ENCODE data around the gene MAP3K2.

MAP3K2 gene

DNA sequence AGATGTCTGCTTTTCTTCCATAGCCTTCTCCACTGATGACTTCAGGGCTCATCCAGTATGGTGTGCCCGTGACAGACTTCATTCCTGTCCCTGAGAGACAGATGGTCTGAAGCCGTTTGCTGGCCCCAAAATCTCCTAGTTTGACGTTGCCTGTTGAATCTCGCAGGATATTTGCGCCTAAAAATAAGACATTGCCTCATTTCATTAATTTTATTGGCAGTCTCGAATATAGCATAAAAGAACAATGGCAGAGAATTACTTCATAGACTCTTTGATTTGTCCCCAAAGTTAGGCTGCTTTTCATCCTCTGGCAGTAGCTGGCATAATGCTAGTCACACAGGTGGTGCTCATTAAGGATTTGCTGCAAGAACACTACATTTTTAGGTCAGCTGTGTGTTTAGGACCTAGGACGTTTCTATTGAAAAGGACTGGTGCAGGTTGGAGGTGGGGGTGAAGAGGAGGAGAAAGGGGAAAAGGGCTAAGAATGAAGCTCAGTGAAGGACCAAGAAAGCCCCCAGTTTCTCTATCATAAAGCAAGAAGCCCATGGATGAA, 79.1 kb downstream of the MAP3K2 start:
- Histone ChIP-seq H3K36me3 (replicated peaks) (peaks cover 24% of the 10 kb centered on the region), H3K4me3 (ENCODE audit: low read depth, low read length) (no peak overlapping the region), H3K27me3 (replicated peaks) (no peaks in the 10 kb centered on the region), H3K27ac (no peak overlapping the region)
- DNase-seq, result no peak
- TF ChIP-seq, protein P1, sequence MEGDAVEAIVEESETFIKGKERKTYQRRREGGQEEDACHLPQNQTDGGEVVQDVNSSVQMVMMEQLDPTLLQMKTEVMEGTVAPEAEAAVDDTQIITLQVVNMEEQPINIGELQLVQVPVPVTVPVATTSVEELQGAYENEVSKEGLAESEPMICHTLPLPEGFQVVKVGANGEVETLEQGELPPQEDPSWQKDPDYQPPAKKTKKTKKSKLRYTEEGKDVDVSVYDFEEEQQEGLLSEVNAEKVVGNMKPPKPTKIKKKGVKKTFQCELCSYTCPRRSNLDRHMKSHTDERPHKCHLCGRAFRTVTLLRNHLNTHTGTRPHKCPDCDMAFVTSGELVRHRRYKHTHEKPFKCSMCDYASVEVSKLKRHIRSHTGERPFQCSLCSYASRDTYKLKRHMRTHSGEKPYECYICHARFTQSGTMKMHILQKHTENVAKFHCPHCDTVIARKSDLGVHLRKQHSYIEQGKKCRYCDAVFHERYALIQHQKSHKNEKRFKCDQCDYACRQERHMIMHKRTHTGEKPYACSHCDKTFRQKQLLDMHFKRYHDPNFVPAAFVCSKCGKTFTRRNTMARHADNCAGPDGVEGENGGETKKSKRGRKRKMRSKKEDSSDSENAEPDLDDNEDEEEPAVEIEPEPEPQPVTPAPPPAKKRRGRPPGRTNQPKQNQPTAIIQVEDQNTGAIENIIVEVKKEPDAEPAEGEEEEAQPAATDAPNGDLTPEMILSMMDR (IDR thresholded peaks at IDR 0.05; ENCODE audit: low read depth, low read length, missing control alignments), result no peak
- in situ Hi-C loops (cut with HindIII; ENCODE audit: low pct_ligation_motif_present, low sequenced_read_pairs), result no loop called here

DNA sequence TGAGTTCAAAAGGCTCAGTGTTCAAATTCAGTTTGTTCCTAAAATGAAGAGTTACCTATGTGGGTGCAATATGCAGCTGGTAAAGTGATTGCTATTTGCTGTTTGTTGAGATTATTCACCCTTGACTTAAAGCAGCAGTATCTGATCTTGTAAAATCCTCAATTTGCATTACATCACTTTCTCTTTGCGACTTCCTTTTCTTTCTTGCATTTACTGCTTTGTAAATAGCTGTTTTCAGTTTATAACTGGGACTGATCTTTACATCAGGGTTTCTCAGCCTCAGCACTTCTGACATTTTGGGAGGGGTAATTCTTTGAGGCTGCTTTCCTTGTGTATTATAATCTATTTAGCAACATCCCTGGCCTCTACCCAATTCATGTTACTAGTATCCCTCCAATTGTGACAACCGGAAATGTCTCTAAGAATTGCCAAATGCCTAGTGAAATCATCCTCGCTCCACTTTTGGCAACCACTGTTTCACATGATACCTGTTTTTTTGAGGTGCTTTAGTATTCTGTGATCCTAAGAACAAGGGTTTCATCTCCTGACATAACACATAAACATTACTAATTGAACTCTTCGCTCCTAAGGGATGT, 81.7 kb downstream of the MAP3K2 start:
- Histone ChIP-seq H3K36me3 (replicated peaks) (peaks cover 18% of the 10 kb centered on the region), H3K27me3 (replicated peaks) (no peaks in the 10 kb centered on the region), H3K27ac (no peak overlapping the region), H3K4me3 (ENCODE audit: low read depth, low read length) (no peak overlapping the region)
- in situ Hi-C loops (cut with HindIII; ENCODE audit: low pct_ligation_motif_present, low sequenced_read_pairs), result no loop called here
- TF ChIP-seq, protein P1 (IDR thresholded peaks at IDR 0.05; ENCODE audit: low read depth, low read length, missing control alignments), result no peak
- no peak for DNase-seq

DNA sequence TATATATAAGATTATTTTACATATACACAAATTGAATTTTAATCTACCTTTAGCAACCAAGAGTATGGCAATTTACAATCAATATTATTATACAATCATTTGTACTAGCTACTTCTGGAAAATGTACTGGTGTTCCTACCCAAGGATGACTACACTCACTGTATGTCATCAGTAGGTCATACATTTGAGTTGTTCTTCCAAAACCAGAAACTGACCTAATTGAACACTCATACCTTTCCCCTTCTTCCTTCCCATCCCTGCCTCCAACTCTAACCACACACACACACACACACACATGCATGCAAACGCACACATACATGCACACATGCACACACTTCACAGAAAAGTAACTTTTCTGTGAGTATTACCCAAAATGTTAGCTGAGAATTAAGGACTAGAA, 85.6 kb downstream of the MAP3K2 start:
- Histone ChIP-seq H3K4me3 (ENCODE audit: low read depth, low read length) (no peak overlapping the region), H3K27me3 (replicated peaks) (no peaks in the 10 kb centered on the region), H3K36me3 (replicated peaks) (peaks cover 10% of the 10 kb centered on the region), H3K27ac (no peak overlapping the region)
- TF ChIP-seq, protein P1 (IDR thresholded peaks at IDR 0.05; ENCODE audit: low read depth, low read length, missing control alignments), result no peak
- in situ Hi-C loops (cut with HindIII; ENCODE audit: low pct_ligation_motif_present, low sequenced_read_pairs), result no loop called here
- DNase-seq, result no peak

DNA sequence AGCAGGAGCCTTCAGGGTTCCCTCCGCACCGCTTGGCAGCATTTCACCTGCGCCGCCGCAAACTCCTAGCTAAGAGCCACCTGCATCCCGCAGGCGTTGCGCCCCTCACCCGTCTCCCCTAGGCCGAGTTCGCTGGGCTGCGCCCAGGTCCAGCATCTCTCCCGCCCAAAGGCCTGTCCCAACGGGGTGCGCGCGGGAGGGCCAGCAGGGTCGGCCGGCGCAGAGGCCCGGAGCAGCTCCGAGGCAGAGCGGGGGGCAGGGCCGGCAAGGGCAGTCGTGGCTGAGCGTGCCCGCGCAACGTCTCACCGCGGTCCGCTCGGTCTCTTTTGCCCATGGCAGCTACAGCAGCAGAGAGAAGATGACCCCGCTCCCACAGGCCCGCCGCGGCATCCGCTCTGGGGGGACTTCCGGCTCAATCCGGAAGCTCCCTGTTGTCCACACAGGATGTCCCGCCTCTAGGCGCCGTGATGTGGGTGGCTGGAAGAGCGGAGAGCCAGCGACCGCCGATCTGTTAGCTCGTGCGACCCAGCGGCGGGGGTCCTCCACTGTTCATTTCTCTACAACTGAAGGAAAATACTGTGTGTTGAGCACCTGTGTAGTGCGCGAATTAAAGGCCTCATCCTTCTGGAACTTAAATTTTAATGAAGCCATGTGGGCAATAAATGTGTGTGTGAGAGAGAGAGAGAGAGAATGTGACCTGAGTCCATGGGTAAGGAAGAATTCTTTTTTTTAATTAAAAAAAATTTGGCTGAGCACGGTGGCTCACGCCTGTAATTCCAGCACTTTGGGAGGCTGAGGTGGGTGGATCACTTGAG, 93.8 kb downstream of the MAP3K2 start, which contains the start of gene ERCC3:
Gene ERCC3, minus strand, starts transcription at position 397 of the 815 bp plus-strand sequence. Its CDS starts 63 bp downstream, at position 334.
- Histone ChIP-seq H3K27me3 (replicated peaks) (no peaks in the 10 kb centered on the region), H3K4me3 (ENCODE audit: low read depth, low read length) (peak within 1 kb of the TSS; percentile 97), H3K27ac (peak within 1 kb of the TSS; percentile 62), H3K36me3 (replicated peaks) (peaks cover 35% of the 10 kb centered on the region)
- in situ Hi-C loops (cut with HindIII; ENCODE audit: low pct_ligation_motif_present, low sequenced_read_pairs), result no loop called here
- TF ChIP-seq, protein P1 (IDR thresholded peaks at IDR 0.05; ENCODE audit: low read depth, low read length, missing control alignments), result no peak
- peak; percentile 66 for DNase-seq

DNA sequence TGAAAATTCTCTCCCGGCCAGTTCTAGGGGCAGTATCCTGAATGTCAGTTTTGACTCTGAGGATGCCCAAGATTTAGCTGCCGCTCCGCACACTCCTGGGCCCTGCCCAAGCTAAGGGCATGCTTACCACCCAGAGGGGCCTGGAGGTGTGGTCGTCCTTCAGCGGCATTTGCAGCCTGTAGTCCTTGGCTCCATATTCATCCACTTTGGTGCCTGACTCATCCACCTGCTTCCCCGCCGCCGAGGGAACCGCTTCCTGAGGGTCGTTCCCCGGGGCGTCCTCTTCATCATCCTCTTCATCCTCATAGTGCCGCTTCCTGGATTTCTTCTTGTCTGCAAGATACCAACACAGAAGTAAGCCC, 94.4 kb downstream of the MAP3K2 start:
- Histone ChIP-seq H3K27me3 (replicated peaks) (no peaks in the 10 kb centered on the region), H3K27ac (no peak overlapping the region), H3K36me3 (replicated peaks) (peaks cover 41% of the 10 kb centered on the region), H3K4me3 (ENCODE audit: low read depth, low read length) (peak overlapping the region; percentile 97)
- TF ChIP-seq, protein P1 (IDR thresholded peaks at IDR 0.05; ENCODE audit: low read depth, low read length, missing control alignments), result no peak
- in situ Hi-C loops (cut with HindIII; ENCODE audit: low pct_ligation_motif_present, low sequenced_read_pairs), result no loop called here
- DNase-seq, result no peak

Measured in brain microvascular endothelial cell (primary cell).